Natural killer cell (primary cell): ENCODE results near the gene COL6A2. TPM values are rescaled to one million over a fixed set of nuclear protein-coding genes. Genes with fewer than 3 reads are reported as not detected.

Source experiments
- ATAC-seq, 3 donors: fragments of 150-1000 bp in 2 of 3; fragments of 200-7000 bp in 1 of 3; cut with Tn5 transposase; 1 replicate in 1 of 3; 2 replicates in 2 of 3; pipeline ENCODE4 v1.10.0; 2021; ENCODE audit warnings: mild to moderate bottlenecking in 2 of 3, moderate library complexity in 2 of 3
- DNase-seq, 2 donors: peaks; one replicate each; pipeline versions ENCODE4 v3.0.0 to v3.0.0-alpha.2; 2013 to 2021; ENCODE audit warnings: mixed read lengths in 1 of 2
- H3K27ac ChIP-seq: one replicate; pipeline ENCODE4 v1.5.1; 2013; ENCODE audit warnings: mild to moderate bottlenecking, low read length
- H3K27me3 ChIP-seq: one replicate; pipeline ENCODE4 v1.6.1; 2013; ENCODE audit warnings: low read length; ENCODE audit not compliant: control insufficient read depth, insufficient read depth
- H3K36me3 ChIP-seq: one replicate; pipeline ENCODE4 v1.6.1; 2013; ENCODE audit warnings: low read length; ENCODE audit not compliant: control insufficient read depth, insufficient read depth
- H3K4me1 ChIP-seq: one replicate; pipeline ENCODE4 v1.6.1; 2013; ENCODE audit warnings: low read length; ENCODE audit not compliant: control insufficient read depth, insufficient read depth
- H3K4me3 ChIP-seq: one replicate; pipeline ENCODE4 v1.5.1; 2013; ENCODE audit warnings: low read length
- H3K9me3 ChIP-seq: one replicate; pipeline ENCODE4 v1.6.1; 2013; ENCODE audit warnings: low read length; ENCODE audit not compliant: control insufficient read depth, insufficient read depth
- H3K27ac Mint-ChIP-seq, 2 donors: one replicate each; pipeline ENCODE4 v1.8.0; 2022; ENCODE audit warnings: mild to moderate bottlenecking in 2 of 2, mixed read lengths in 2 of 2, moderate library complexity in 1 of 2
- H3K27me3 Mint-ChIP-seq, 2 donors: one replicate each; pipeline ENCODE4 v1.8.0; 2022; ENCODE audit warnings: low read depth in 2 of 2, mixed read lengths in 2 of 2
- H3K36me3 Mint-ChIP-seq: one replicate; pipeline ENCODE4 v1.8.0; 2022; ENCODE audit warnings: mixed read lengths
- H3K4me1 Mint-ChIP-seq, 2 donors: one replicate each; pipeline ENCODE4 v1.8.0; 2022; ENCODE audit warnings: mixed read lengths in 2 of 2
- H3K4me3 Mint-ChIP-seq: one replicate; pipeline ENCODE4 v1.8.0; 2022; ENCODE audit warnings: mild to moderate bottlenecking, moderate library complexity, mixed read lengths
- H3K9me3 Mint-ChIP-seq, 2 donors: one replicate each; pipeline ENCODE4 v1.8.0; 2022; ENCODE audit warnings: mixed read lengths in 2 of 2
- WGBS: methylation state at CpG from one replicate; pipeline ENCODE4 v1.1.7; 2013; ENCODE audit warnings: missing lambda C conversion rate; ENCODE audit not compliant: insufficient coverage; 5-methylcytosine and 5-hydroxymethylcytosine counted together
- intact Hi-C: fragments of 100-400 bp; cut with micrococcal nuclease; formaldehyde crosslinking; loops from one replicate; pipeline ENCODE4 v1.14.2; 2022
- total RNA-seq, 4 donors: library from RNA; stranded (reverse); fragments of 120-200 nt in 1 of 4; gene quantifications; one replicate each; pipeline versions ENCODE4 v1.2.3 to v1.2.4, GENCODE V29; 2013 to 2022
- TF ChIP-seq, protein P1 (sequence below): fragments of 200-600 bp; IDR thresholded peaks from one replicate; pipeline ENCODE4 v1.8.0; 2022; ENCODE audit warnings: antibody characterized with exemption

The COL6A2 gene
- total RNA-seq, 3 donors from 2014 or later (not counting 1 experiment from before 2014, with no cell fraction given) = 93.9 to 110 (median 97.2) TPM

- no peak overlapping the region for H3K4me3 Mint-ChIP-seq
- H3K27ac Mint-ChIP-seq = no peak overlapping the region
- H3K4me1 Mint-ChIP-seq = peaks cover 5% of the 10 kb centered on the region in 2 donors
- peaks cover 17 to 22% of the 10 kb centered on the region in 2 donors for H3K27me3 Mint-ChIP-seq
- no peak for ATAC-seq
- H3K36me3 ChIP-seq = no peaks in the 10 kb centered on the region
- no peak overlapping the region for H3K4me3 ChIP-seq
- peaks cover 3% of the 10 kb centered on the region for H3K4me1 ChIP-seq
- H3K27me3 ChIP-seq = no peaks in the 10 kb centered on the region
- peaks cover 4 to 5% of the 10 kb centered on the region in 2 donors for H3K9me3 Mint-ChIP-seq
- no peak for DNase-seq
- H3K36me3 Mint-ChIP-seq = peaks cover 17% of the 10 kb centered on the region
- 95% methylated on average over 2 of the region's 2 CpGs for WGBS
- H3K27ac ChIP-seq = no peak overlapping the region
- TF ChIP-seq, protein P1, sequence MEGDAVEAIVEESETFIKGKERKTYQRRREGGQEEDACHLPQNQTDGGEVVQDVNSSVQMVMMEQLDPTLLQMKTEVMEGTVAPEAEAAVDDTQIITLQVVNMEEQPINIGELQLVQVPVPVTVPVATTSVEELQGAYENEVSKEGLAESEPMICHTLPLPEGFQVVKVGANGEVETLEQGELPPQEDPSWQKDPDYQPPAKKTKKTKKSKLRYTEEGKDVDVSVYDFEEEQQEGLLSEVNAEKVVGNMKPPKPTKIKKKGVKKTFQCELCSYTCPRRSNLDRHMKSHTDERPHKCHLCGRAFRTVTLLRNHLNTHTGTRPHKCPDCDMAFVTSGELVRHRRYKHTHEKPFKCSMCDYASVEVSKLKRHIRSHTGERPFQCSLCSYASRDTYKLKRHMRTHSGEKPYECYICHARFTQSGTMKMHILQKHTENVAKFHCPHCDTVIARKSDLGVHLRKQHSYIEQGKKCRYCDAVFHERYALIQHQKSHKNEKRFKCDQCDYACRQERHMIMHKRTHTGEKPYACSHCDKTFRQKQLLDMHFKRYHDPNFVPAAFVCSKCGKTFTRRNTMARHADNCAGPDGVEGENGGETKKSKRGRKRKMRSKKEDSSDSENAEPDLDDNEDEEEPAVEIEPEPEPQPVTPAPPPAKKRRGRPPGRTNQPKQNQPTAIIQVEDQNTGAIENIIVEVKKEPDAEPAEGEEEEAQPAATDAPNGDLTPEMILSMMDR = no peak
- H3K9me3 ChIP-seq = peaks cover 5% of the 10 kb centered on the region
- intact Hi-C loops = no loop called here
These were observed 73.7 kb downstream of the COL6A2 start for GRCh38 chr21:46171585-46171984.

- Mint-ChIP-seq H3K9me3 (peaks cover 4 to 5% of the 10 kb centered on the region in 2 donors), H3K27me3 (peaks cover 17 to 22% of the 10 kb centered on the region in 2 donors), H3K27ac (no peak overlapping the region), H3K4me1 (peaks cover 5% of the 10 kb centered on the region in 2 donors), H3K36me3 (peaks cover 17% of the 10 kb centered on the region), H3K4me3 (no peak overlapping the region)
- Histone ChIP-seq H3K27me3 (no peaks in the 10 kb centered on the region), H3K4me1 (peaks cover 3% of the 10 kb centered on the region), H3K27ac (no peak overlapping the region), H3K4me3 (no peak overlapping the region), H3K9me3 (peaks cover 5% of the 10 kb centered on the region), H3K36me3 (no peaks in the 10 kb centered on the region)
- WGBS = 87% methylated on average over 20 of the region's 21 CpGs
- intact Hi-C loops = no loop called here
- TF ChIP-seq, protein P1 = no peak
- no peak for DNase-seq
- ATAC-seq = no peak
These were observed 74.3 kb downstream of the COL6A2 start for GRCh38 chr21:46171996-46172862.

- no peak overlapping the region for H3K4me3 Mint-ChIP-seq
- peaks cover 17 to 22% of the 10 kb centered on the region in 2 donors for H3K27me3 Mint-ChIP-seq
- peaks cover 5% of the 10 kb centered on the region in 2 donors for H3K4me1 Mint-ChIP-seq
- ATAC-seq (no peak), DNase-seq (no peak)
- H3K36me3 Mint-ChIP-seq = peaks cover 17% of the 10 kb centered on the region
- Histone ChIP-seq H3K4me1 (peaks cover 3% of the 10 kb centered on the region), H3K27ac (no peak overlapping the region), H3K9me3 (peaks cover 5% of the 10 kb centered on the region), H3K27me3 (no peaks in the 10 kb centered on the region), H3K36me3 (no peaks in the 10 kb centered on the region), H3K4me3 (no peak overlapping the region)
- WGBS = 78% methylated on average over 6 of the region's 6 CpGs
- TF ChIP-seq, protein P1 = no peak
- no peak overlapping the region for H3K27ac Mint-ChIP-seq
- H3K9me3 Mint-ChIP-seq = peaks cover 5 to 6% of the 10 kb centered on the region in 2 donors
- intact Hi-C loops = no loop called here
These were observed 75.1 kb downstream of the COL6A2 start for GRCh38 chr21:46172863-46173528.
